Measurements from ENCODE around the gene NRG2. TPM values are rescaled to one million over a fixed set of nuclear protein-coding genes. Genes with fewer than 3 reads are reported as not detected.

The NRG2 gene
- total and polyA plus RNA-seq, 2 of the 8 experiments (the other 6 are each of a cell fraction or from before 2014, with no cell fraction given) = 0.27 to 0.54 TPM

DNA sequence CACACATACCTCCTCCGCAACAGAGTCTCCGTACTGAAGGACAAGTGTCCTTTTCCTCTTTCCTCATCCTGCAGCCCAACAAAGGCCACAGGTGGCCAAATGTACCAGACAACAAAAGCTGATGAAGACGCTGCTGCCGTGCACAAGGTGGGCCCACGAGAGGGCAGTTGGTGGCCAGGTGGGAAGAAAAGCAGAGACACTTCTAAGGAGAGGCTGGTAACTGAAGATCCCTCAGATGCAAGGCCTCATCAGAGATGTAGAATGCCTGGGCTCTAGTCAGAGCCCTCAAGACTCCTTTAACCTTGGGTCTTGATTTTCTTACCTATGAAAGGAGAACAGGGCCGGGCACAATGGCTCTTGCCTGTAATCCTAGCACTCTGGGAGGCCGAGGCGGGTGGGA is 75.7 kb downstream of the NRG2 start:
- 92% methylated on average over 8 of the region's 8 CpGs; no CpG with 5 or more reads in 1 of the 2 experiments for WGBS, 2 experiments (ENCODE audit: extremely low coverage in 1 of 2, insufficient coverage in 1 of 2, insufficient read length in 1 of 2, insufficient replicate concordance in 2 of 2, low coverage in 1 of 2, low lambda C conversion rate in 2 of 2, missing lambda C conversion rate in 1 of 2)
- no peak overlapping the region for H2AFZ ChIP-seq (ENCODE audit: low read length)
- H3K4me1 ChIP-seq (replicated peaks in 1 of 4; ENCODE audit: control insufficient read depth in 3 of 4, insufficient read depth in 4 of 4, low read length in 3 of 4) = no peaks in the 10 kb centered on the region
- H3K9me3 ChIP-seq (ENCODE audit: insufficient read depth in 2 of 2, low read depth in 1 of 2, low read length in 1 of 2) = no peaks in the 10 kb centered on the region
- no peak overlapping the region for H2BK120ac ChIP-seq (replicated peaks; ENCODE audit: low read depth, low read length)
- H4K5ac ChIP-seq (ENCODE audit: insufficient read length, low read depth, low read length) = no peak overlapping the region
- H4K20me1 ChIP-seq (replicated peaks in 1 of 2; ENCODE audit: control insufficient read depth in 1 of 2, insufficient read depth in 2 of 2, low read length in 2 of 2) = no peaks in the 10 kb centered on the region
- H3K23me2 ChIP-seq (ENCODE audit: low read depth, low read length) = no peaks in the 10 kb centered on the region; the same call in 1 of the 2 replicates
- DNase-seq (ENCODE audit: low read depth in 1 of 2, low spot score in 2 of 2) = no peak
- H2BK20ac ChIP-seq (ENCODE audit: low read length) = no peak overlapping the region
- no peak overlapping the region for H3K18ac ChIP-seq (ENCODE audit: extremely low read depth, low read length)
- no peak overlapping the region for H4K8ac ChIP-seq (ENCODE audit: extremely low read depth, insufficient read depth, low read length)
- H2BK15ac ChIP-seq (ENCODE audit: low read length) = no peak overlapping the region
- no peak overlapping the region for H3K4me2 ChIP-seq (ENCODE audit: insufficient read depth in 1 of 2, low read depth in 2 of 2, low read length in 2 of 2)
- no peak overlapping the region; a peak in 1 of 7 replicates for H3K9ac ChIP-seq (replicated peaks in 1 of 4; ENCODE audit: extremely low read depth in 1 of 4, low read depth in 3 of 4, low read length in 3 of 4)
- no peaks in the 10 kb centered on the region; a peak in 1 of 7 replicates for H3K27me3 ChIP-seq (replicated peaks in 1 of 4; ENCODE audit: control insufficient read depth in 3 of 4, extremely low read depth in 1 of 4, insufficient read depth in 3 of 4, low read length in 3 of 4)
- H3K27ac ChIP-seq (ENCODE audit: low read depth, low read length) = no peak overlapping the region
- no peak overlapping the region for H2AK5ac ChIP-seq (ENCODE audit: low read depth, low read length)
- H3K4ac ChIP-seq (replicated peaks; ENCODE audit: insufficient read length, low read depth, low read length) = no peak overlapping the region
- H3K79me2 ChIP-seq (ENCODE audit: control insufficient read depth in 1 of 2, insufficient read depth in 2 of 2, low read length in 2 of 2) = no peaks in the 10 kb centered on the region
- no peak overlapping the region for H4K91ac ChIP-seq (replicated peaks; ENCODE audit: insufficient read length, low read length)
- H3K79me1 ChIP-seq (ENCODE audit: low read depth, low read length) = no peaks in the 10 kb centered on the region
- POLR2A ChIA-PET (ENCODE audit: partially characterized antibody) = interaction anchor here (0.6 to 1.0 kb wide), 2 partner anchors 122 to 188 kb away, joined by 3 read pairs; no protein-coding TSS in a partner anchor
- no peak for TF ChIP-seq GTF2F1 (IDR thresholded peaks at IDR 0.05; ENCODE audit: borderline replicate concordance, low read depth, low read length)
- H2BK5ac ChIP-seq (ENCODE audit: low read depth, low read length) = no peak overlapping the region
- H3K14ac ChIP-seq (ENCODE audit: insufficient read length) = no peak overlapping the region
- H3K36me3 ChIP-seq (ENCODE audit: control insufficient read depth in 2 of 4, insufficient read depth in 4 of 4, low read length in 3 of 4) = no peaks in the 10 kb centered on the region
- no peak for FAIRE-seq
- CTCF ChIA-PET (ENCODE audit: partially characterized antibody) = interaction anchor here (0.6 to 14.0 kb wide), 37 partner anchors 10 to 524 kb away, joined by 3 to 276 read pairs (median 19); partner anchors contain the start of gene NRG2
- H3K56ac ChIP-seq (replicated peaks; ENCODE audit: insufficient read length, low read depth, low read length) = no peak overlapping the region
- H2BK12ac ChIP-seq (ENCODE audit: low read depth, low read length) = no peak overlapping the region
- H3K23ac ChIP-seq (ENCODE audit: insufficient read length) = no peak overlapping the region
- H3K4me3 ChIP-seq (ENCODE audit: extremely low read depth in 1 of 4, insufficient read depth in 2 of 4, low read depth in 3 of 4, low read length in 4 of 4) = no peak overlapping the region

Measured in H1 (cell line).